HG03108 (cell line): ENCODE data around the gene GDF10.

ENCODE experiments used
- ATAC-seq: cut with Tn5 transposase; IDR thresholded peaks from one replicate; pipeline ENCODE4 v1.9.1; 2021; ENCODE audit warnings: moderate library complexity; ENCODE audit not compliant: unreplicated experiment

Gene GDF10

GRCh38 chr10:47311932-47312662 lies 12.1 kb downstream of the GDF10 start:
- ATAC-seq, result peak; percentile 77

GRCh38 chr10:47312663-47312995 lies 12.6 kb downstream of the GDF10 start:
- no peak for ATAC-seq

- no peak for ATAC-seq
These were observed 14.5 kb downstream of the GDF10 start for GRCh38 chr10:47314416-47314970.

- ATAC-seq, result no peak
These were observed 15.4 kb downstream of the GDF10 start for GRCh38 chr10:47315421-47315820.

GRCh38 chr10:47316131-47316530 lies 16.1 kb downstream of the GDF10 start:
- ATAC-seq, result no peak

- no peak for ATAC-seq
These were observed 17.3 kb downstream of the GDF10 start for GRCh38 chr10:47317251-47317650.

- ATAC-seq, result no peak
These were observed 18.7 kb downstream of the GDF10 start for GRCh38 chr10:47318706-47319105.

GRCh38 chr10:47319784-47320183 lies 19.8 kb downstream of the GDF10 start:
- ATAC-seq, result no peak

- no peak for ATAC-seq
These were observed 20.8 kb downstream of the GDF10 start for GRCh38 chr10:47320812-47321211.

- ATAC-seq, result no peak
These were observed 21.7 kb downstream of the GDF10 start for GRCh38 chr10:47321521-47322195.

GRCh38 chr10:47322300-47323061 lies 22.5 kb downstream of the GDF10 start, which contains the start of gene GDF2:
Gene GDF2, plus strand, starts transcription at chr10:47322454. Its CDS starts 215 bp downstream, at chr10:47322669.
- ATAC-seq, result no peak

- no peak for ATAC-seq
These were observed 23.1 kb downstream of the GDF10 start for GRCh38 chr10:47323087-47323486.

- ATAC-seq, result no peak
These were observed 23.8 kb downstream of the GDF10 start for GRCh38 chr10:47323636-47324296.

GRCh38 chr10:47325303-47326291 lies 25.6 kb downstream of the GDF10 start:
- ATAC-seq, result no peak

GRCh38 chr10:47326306-47326926 lies 26.4 kb downstream of the GDF10 start:
- ATAC-seq, result no peak

- no peak for ATAC-seq
These were observed 26.9 kb downstream of the GDF10 start for GRCh38 chr10:47326927-47327330.

- ATAC-seq, result no peak
These were observed 29.9 kb downstream of the GDF10 start for GRCh38 chr10:47329855-47330254.

GRCh38 chr10:47330366-47330765 lies 30.4 kb downstream of the GDF10 start:
- no peak for ATAC-seq

GRCh38 chr10:47330804-47331203 lies 30.8 kb downstream of the GDF10 start:
- no peak for ATAC-seq
